Dedifferentiated amniotic fluid mesenchymal stem cell (primary cell): ENCODE results near the gene SPRED1.
"Not testable (repeated sequence)": the region's sequence is repeated elsewhere in the genome, so short reads cannot be mapped to it uniquely, and the experiment has no call there.

Experiments used
- DNase-seq: peaks from one replicate; pipeline ENCODE4 v3.0.0-alpha.2; 2016; ENCODE audit errors: extremely low spot score

The SPRED1 gene

DNA sequence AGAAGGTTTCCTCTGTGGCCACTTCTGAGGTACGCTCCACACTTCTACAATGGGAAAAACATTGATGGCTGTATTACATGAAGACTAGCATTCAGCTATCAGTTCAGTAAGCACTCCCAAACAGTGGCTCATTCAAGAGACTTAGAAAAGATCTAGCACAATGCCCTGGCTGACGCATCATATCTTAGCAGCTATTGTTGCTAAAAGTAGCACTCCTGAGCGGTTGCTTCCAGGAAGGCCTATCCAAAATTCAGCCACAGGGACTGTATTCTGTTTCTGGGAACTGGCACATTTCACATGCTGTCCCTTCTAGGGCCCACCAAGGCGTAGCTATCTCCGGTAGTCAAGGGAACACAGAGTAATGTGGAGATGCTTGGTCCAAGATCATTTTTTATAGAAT lies 21.2 kb upstream of the SPRED1 start:
- no peak for DNase-seq

DNA sequence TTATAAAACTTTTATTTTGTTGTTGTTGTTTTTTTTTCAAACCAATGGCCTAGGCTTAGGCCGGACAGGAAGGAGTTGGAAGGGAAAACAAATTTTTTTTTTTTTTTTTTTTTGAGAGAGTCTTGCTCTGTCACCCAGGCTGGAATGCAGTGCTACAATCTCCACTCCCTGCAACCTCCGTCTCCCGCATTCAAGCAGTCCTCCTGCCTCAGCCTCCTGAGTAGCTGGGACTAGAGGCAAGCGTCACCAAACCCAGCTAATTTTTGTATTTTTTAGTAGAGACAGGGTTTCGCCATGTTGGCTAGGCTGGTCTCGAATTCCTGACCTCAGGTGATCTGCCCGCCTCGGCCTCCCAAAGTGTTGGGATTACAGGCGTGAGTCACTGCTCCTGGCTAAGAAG lies 15.6 kb upstream of the SPRED1 start:
- not testable (repeated sequence) for DNase-seq

DNA sequence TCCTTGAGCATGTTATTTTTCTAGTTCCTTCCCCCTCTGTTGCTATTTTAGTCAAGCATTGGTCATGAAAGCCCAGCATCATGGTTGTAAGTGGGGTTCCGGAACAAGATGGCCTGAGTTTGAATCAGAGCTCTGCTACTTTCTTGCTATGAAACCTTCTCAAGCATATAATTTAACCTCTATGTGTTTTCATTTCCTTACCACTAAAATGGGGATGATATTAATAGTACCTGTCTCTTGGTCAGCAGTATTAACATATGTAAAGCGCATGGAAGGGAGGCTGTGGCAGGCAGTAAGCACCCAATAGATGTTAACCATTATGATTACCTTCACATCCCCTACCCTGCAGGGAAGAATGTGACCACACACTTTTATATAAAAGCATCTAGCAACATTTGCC lies 14.3 kb upstream of the SPRED1 start:
- DNase-seq: no peak

DNA sequence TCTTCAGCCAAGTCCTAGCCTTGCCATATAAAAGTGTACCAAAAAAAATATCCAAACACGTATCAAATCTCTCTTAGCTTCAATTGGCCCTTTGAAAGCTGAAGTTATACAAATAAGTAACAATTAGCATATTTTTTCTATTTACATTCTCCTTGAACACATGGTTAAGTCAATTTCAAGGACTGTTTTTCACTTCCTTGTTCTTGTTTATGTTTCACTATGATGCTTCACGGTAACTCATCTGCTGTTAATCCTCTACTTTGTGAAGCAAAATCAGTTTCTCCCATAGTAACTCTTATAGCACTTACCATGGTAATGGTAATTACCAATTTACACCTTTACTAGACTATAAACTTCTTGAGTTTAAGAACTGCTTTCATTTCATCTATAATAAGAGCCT lies 10.6 kb upstream of the SPRED1 start:
- DNase-seq: no peak

DNA sequence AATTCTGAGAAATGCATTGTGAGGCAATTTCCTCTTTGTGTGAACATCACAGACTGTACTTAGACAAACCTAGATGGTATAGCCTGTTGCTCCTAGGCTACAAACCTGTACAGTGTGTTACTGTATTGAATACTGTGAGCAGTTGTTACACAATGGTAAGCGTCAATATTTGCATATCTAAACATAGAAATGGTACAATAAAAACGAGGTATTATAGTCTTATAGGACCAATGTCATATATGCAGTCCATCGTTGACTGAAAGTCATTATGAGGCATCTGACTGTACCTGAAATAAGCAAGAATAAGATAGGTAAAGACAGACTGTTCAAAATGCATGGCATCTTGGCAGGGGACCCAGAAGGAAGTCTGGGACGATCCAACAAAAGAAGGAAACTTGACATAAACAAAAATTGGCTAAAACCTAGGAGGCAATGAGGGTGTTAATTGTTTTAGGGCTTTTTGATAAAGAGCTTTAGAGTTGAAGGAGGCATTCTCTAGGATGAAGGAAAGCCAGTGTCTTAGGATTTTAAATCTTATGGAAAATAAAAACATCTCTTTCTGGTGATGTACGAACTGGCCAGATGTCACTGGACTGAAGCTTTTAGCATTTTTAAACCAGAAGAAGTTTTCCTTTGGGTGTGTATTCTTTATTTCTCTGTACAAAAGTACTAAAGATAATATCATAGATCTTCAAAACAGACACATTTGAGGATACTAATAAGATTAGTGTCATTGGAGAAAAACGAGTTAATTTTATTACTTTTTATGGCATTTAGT lies 9.2 kb upstream of the SPRED1 start:
- DNase-seq: no peak

DNA sequence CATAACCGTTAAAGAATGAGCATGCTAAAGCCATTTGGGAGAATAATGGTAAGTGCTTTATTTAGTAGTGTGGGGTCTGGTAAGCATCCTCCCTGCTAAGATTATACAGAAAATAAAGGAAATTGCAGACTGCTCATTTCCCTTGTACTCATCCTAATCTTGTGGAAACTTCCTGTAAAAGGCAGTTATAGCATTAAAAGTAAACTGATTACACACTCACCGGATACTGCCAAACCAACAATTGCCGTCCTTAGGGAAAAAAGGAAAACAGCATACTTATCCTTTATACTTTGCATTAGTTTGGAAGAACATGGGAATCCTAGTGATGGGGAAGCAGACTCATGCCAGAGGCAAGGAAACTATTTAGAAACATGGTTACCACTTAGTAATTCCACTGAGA lies 5.3 kb upstream of the SPRED1 start:
- DNase-seq: no peak

DNA sequence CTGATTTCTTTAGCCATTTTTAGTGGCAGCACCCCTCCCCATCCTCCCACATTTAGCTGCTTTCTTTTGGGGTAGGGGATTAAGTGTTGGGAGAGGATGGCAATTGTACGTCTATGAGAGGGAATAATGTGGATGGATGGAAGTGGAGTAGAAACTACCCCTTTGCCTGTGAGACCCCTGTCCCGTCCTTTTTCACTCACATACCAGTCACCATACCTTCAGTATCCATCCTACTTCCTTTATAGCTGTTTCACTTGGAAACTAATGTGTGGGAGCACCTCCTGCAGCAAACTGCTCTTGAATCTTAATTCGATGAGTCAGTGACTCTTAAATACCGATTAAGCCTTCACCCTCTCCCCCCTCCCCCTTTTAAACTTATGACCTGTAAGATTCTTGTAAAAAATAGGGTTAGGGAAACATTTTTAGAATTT lies 730 bp downstream of the SPRED1 start:
- peak; percentile 50 for DNase-seq

DNA sequence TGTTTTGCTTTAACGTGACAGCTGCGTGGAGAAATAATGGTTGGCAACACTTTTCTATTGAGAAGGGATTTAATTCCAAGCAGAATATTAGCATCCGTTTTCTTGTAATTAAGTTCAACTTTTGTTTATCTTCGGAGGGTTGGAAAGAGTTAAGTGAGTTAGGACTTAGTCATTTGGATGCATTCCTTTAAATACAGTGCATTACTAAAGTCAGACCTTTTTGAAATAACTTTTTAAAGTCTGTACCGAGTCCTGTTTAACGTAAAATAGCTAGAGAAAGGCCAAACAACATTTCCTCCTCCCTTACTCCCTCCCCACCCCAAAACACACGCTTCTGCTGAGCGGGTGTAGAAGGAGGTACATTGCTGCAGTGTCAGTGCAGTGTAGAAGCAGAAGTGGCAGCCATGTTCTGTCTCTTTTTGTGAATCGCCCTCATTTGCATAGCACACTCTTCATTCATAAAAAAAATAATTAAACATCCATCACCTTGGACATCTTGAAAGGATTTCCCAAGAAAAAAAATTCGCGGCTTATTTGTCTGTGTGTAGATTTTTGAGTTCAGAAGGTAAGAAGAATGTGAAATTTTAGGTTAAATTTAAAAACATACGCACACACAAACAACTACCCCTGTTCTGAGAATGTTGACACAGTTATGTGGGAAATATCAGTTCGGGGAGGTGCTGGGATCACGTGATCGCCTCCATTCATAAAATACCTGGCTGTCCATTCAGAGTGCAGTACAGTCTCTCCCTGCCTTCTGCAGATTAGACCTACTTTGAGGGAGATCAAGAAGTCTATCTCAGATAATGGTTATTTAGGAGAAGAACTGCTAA lies 1.6 kb downstream of the SPRED1 start:
- peak; percentile 46 for DNase-seq

DNA sequence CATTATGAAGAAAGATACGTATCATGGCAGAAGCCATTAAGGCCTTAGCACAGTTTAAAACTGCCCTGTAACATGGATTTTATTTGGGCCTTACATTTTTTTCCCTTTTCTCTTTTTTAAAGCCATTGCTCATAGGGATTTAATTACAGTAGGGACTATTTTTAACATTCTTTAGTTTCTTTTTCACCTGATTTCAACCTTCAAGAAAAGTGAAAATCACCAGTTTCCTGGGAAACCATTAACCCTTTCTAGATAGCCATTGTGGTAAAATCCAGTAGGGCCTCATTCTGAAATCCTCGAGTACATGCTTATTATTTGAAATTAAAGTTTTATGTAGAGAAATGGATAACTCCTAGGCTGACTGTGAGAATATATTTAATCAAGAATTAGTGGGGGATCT lies 3.1 kb downstream of the SPRED1 start:
- no peak for DNase-seq

DNA sequence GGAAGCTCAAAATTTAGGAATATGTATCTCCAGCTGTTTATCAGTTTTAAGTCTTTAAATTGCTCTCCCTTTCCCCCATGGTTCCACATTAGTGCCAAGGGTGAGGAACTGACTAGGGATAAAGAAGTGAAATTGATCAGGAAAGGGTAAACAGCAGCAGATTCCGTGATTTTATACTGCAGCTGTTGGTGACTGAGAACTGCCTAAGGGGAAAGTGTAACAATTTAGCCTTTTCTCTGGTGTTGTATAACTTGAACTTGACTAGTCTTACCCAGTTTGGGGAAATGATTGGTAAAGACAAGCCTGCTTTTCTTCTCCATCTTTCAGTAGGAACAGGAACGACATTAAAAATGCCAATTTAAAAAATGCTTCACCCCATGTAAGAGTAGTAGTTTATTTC lies 5.0 kb downstream of the SPRED1 start:
- DNase-seq: no peak

DNA sequence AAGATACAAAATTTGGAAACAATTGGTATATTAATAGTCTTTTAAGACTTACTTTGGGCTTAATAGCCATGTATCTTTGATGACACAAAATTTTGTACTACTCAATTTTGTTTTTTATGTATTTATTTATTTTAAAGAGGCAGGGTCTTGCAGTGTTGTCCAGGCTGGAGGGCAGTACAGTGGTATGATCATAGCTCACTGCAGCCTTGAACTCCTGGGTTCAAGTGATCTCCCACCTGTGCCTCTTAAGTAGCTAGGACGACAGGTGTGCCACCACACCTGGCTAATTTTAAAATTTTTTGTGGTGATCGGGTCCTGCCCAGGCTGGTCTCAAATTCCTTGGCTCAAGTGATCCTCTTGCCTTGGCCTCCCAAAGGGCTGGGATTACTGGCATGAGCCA lies 6.5 kb downstream of the SPRED1 start:
- DNase-seq: no peak

DNA sequence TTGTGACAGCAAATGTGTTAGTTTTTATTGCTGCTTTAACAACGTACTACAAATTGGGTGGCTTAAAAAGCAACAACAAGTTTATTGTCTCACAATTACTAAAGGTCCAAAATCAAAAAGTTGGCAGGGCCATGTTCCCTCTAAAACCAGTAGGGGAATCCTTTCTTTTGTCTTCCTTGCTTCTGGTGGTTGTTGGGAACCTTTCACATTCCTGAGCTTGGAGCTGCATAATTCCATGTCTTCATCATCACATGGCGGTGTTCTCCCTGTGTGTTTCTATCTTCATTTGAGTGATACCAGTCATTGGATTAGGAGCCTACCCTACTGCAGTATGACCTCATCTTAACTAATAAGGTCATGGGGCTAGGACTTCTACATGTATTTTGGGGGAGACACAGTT lies 7.4 kb downstream of the SPRED1 start:
- no peak for DNase-seq

DNA sequence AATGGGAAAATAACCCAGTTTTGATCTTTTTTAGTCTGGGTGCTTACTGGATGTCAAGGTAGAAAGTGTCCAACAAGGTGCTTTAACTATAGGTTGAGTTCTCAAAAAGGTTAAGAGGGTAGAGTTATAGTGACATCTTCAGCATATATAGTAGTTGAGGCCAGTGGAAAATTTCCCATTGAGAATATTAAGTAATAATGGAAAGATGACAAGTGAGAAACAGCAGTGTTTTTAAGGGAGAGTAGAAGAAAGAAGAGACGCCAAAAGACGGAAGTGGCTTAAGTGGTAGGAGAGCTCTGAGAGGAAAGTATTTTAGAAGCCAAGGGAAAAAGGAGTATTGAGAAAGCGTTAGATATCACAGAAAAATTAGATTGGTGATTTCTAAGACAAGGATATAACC lies 10.6 kb downstream of the SPRED1 start:
- no peak for DNase-seq

DNA sequence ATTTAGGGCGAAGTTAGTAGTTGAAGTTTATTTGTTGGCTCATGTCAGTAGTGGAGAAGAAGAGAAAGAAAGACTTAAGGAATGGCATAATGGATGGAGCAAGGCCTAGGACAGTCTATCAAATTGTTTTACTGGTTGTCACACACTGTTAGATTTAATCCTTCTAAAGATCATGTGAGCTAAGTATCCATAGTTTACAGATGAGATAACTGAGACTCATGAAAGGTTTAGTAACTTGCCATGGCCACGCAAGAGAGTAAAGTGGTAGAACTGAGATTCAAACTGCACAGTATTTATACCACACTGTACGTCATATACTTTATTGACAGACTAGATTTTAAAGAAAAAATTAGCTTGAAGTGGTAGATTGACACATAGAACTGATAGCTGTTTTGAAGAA lies 11.4 kb downstream of the SPRED1 start:
- DNase-seq: no peak

DNA sequence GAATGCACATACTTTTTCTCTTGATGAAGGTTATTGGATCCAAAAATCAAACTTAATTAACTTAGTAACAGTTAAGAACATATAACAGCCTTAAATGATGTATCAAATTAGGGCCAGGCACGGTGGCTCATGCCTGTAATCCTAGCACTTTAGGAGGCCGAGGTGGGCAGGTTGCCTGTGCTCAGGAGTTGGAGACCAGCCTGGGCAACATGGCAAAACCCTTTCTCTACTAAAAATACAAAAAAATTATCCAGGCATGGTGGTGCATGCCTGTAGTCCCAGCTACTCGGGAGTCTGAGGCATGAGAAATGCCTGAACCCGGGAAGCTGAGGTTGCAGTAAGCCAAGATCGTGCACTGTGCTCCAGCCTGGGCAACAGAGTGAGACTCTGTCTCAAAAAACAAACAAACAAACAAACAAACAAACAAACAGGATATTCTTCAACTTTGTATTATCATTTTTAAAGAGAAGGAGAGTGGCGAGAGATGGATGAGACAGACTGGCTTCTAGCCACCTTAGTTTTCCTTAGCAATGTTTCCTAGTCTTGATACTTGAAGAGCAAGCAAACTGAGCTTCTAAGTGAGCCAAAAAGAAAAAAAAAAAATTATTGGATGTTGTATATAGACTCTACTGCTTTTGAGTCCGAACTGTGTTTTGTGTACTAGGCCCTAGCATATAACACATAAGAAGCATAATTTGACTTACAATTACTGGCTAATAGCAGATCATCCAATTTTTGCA lies 13.8 kb downstream of the SPRED1 start:
- no peak for DNase-seq

DNA sequence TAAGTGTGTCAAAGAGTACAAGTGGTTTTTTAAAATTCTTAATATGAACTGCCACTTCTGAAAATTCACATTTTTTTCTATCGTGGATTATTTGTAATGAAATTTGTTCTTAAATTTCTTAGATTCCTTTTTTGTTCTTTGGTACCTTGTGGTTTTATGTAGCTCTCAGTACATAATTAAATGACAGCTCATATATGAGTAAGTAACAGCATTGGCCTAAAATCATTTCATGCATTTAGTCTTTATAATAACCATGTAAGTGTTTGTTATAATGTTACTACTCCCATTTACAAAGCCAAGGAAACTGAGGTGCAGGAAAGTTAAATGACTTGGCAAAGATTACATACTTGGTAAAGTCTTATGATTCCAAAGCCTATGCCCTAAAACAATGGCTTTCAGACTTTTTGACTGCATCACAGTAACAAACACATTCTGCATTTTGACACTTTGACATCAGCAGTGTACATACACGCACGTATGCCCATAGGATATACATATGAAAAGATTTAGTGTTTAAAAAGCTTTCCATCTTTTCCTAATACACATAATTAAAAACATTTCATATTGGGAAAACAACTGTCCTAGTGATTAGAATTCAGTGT lies 14.9 kb downstream of the SPRED1 start:
- no peak for DNase-seq

DNA sequence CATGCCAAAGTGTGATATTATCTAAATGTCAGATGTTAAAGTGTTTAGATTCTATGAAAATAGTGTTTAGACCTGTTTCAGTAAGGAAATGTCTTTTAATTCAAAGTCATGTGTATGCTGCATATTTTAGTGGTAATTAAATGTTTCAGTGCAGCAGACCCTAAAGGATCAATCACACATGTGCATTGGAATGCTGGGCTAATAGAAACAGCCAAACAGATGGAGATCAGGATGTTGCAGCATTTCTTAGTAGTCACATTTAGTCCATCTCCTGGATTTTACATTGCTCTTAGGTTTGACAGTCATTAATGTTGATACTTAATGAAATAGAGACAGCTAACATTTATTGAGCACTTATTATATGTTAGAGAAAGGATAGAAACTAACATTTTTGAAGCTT lies 18.5 kb downstream of the SPRED1 start:
- DNase-seq: no peak

DNA sequence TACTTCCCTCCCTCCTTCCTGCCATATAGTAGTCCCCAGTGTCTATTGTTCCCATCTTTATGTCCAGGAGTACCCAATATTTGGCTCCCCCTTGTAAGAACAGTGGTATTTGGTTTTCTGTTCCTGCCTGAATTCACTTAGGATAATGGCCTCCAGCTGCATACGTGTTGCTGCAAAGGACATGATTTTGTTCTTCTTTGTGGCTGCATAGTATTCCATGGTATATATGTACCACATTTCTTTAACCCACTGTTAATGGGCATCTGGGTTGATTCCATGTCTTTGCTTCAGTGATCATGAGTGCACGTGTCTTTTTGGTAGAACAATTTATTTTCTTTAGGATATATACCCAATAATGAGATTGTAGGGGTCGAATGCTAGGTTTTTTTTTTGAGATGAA lies 19.3 kb downstream of the SPRED1 start:
- DNase-seq: no peak

DNA sequence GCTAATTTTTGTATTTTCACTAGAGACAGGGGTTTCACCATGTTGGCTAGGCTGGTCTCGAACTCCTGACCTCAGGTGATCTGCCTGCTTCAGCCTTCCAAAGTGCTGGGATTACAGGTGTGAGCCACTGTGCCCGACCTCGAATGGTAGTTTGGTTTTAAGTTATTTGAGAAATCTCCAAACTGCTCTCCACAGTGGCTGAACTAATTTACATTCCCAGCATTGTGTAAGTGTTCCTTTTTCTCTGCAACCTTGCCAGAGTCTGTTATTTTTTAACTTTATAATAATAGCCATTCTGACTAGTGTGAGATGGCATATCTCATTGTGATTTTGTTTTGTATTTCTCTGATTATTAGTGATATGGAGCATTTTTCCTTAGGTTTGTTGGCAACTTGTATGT lies 19.8 kb downstream of the SPRED1 start:
- DNase-seq: not testable (repeated sequence)

DNA sequence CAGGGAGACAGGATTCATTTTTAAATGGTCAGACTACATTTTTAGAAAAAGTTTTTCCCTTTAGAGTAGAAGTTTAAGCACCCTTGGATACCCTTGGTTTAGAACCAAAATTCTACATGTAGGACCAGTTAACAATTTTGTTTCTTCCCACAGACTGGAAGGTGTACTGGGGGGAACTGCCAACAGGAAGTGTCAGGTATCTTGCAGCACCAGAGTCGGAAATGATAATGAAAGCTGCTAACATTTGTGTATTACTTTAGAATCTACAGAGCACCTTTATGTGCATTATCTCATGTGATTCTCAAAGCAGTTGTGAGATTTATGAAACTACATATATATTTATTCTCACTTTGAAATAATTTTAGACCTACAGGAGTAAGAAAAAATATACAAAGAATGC lies 21.5 kb downstream of the SPRED1 start:
- no peak for DNase-seq

DNA sequence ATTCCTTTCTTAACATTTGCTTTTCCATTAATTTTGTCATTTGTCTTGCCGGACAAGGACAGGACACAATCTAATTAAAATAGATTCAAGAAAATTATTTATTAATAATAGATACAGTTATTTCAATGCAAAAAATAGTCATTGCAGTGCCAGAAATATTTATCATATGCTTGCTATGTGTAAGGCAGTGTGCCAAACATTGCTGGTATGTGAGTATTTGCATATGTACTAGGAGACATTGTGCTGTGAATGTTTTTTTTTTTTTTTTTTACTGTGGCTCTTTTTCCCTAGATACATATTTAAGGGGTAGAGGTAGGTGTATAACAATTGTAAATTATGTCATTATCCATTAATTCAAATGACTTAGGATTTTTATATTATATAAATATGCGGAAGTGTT lies 23.3 kb downstream of the SPRED1 start:
- peak; percentile 34 for DNase-seq

DNA sequence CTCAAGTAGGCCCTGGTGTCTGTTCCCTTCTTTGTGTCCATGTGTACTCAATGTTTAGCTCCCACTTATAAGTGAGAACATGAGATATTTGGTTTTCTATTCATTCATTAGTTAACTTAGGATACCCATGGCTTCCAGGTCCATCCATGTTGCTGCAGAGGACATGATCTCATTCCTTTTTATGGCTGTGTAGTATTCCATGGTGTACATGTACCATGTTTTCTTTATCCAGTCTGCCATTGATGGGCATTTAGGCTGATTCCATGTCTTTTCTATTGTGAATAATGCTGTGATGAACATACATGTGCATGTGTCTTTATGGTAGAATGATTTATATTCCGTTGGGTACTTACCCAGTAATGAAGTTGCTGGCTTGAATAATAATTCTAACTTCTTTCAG lies 24.6 kb downstream of the SPRED1 start:
- DNase-seq: not testable (repeated sequence)
